GM21528 (cell line): ENCODE results near the gene ANKRD40.

Experiments used
- ATAC-seq: cut with Tn5 transposase; IDR thresholded peaks from one replicate; pipeline ENCODE4 v1.9.1; 2021; ENCODE audit warnings: mild to moderate bottlenecking, moderate library complexity; ENCODE audit not compliant: unreplicated experiment, low FRiP score

Gene ANKRD40

DNA sequence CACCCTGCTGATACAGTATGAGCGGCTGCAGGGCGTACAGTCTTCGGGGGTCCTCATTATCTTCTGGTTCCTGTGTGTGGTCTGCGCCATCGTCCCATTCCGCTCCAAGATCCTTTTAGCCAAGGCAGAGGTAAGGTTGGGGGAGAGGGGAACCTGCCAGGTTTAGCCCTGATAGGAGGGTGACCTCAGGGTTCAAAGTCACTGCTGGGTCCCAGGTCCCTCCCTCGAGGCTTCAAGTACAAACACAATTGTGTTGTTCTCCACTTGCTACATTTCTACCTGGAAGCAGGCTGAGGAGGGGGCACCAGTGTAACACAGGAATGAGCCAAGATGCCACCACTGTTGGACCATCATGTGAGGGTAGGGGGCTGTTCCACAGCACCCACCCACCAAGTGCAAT, 50.7 kb downstream of the ANKRD40 start:
- no peak for ATAC-seq

DNA sequence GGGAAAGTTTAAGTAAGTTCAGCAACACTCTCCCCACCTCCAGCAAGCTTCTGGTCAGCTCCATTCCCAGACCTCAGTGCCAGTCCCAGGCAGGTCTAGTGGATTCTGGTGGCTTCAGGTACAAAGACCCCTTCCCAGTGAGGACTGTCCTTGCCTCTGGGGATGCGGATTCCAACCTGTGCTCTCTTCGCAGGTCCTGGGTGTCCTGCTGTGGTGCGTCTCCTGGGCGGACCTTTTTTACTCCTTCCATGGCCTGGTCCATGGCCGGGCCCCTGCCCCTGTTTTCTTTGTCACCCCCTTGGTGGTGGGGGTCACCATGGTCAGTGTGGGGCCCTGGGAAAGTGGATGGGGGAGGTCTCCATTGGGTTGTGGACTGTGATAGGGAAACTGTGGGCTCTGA, 51.2 kb downstream of the ANKRD40 start:
- ATAC-seq, result no peak

DNA sequence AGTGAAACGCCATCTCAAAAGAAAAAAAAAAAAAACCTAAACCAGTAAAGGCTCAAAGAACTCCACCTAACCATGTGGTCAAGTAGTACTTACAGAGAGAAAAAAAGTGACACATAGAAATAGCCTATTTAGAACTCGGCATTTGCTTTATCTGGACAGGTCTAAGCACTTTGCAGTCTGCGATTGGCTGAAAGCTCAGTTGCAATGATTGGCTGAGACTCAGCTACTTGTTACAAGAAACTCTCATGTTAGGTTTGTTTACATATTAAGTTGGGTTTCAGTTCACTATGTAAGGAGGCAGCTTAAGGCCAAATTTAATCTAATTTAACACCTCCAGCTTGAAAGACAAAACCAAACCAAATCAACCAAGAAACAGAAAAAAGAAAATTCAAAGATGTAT, 54.0 kb downstream of the ANKRD40 start:
- no peak for ATAC-seq

DNA sequence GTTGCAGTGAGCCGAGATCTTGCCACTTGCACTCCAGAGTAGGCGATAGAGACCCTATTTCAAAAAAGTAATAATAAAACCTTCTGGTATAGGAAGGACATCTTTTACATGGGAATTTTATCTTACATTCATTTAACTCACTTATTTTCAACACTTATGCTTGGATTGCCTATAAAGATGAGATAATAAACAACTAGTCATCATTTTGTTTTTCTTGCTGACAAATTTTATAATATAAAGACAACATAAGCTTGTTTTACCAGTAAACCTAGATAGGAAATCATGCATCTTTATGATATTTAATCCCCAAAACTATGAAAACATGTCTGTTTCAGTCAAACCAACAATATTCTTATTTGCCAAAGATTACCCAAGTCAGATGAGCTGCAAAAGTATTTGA, 56.1 kb downstream of the ANKRD40 start:
- ATAC-seq, result no peak

DNA sequence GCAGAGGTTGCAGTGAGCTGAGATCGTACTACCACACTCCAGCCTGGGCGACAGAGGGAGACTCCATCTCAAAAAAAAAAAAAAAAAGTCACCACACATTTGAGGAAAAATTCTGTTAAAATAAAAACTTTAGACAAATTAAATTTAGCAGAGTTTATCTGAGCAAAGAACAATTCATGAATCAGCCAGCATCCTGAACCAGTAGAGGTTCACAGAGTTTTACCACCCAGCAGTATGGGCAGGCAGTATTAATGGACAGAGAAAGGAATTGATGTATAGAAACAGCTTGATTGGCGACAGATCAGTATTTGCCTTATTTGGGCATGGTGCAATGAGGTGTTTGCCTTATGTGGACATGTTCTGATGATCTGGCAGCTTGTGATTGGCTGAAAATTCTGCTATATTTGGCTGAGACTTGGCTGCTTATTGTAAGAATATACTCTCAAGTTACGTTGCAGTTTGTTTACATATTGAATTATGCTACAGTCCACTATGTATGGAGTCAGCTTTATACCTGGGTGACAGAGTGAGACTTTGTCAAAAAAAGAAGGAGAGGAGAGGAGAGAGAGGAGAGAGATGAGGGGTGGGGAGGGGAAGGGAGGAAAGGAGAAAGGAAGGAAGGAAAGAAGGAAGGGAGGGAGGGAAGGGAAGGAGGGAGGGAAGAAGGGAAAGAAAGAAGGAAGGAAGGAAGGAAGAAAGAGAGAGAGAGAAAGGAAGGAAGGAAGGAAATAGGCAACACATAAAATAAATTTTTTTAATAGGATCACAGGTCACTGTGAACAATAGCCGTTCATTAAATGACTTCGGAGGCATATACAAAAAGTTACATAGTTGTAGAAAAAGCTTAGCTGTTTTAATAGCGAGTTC, 58.4 kb downstream of the ANKRD40 start:
- no peak for ATAC-seq

DNA sequence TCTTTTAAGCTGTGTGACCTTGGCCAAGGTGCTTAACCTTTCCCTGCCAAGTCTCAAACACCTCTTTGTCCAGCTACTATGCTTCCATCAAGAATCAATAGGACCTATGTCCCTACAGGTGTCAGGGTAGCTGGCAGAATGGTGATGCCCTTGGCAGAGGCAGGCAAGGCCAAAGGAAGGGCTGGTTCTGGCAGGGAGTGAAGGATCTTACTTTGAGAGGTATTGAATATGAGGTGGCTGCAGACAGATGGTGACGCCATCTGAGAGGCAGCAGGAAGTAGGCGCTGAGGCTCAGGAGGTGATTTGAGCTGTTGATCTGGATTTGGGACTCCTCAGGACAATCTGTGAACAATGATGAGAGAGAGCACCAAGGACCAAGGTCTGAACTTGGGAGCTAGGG, 60.5 kb downstream of the ANKRD40 start:
- ATAC-seq, result no peak

DNA sequence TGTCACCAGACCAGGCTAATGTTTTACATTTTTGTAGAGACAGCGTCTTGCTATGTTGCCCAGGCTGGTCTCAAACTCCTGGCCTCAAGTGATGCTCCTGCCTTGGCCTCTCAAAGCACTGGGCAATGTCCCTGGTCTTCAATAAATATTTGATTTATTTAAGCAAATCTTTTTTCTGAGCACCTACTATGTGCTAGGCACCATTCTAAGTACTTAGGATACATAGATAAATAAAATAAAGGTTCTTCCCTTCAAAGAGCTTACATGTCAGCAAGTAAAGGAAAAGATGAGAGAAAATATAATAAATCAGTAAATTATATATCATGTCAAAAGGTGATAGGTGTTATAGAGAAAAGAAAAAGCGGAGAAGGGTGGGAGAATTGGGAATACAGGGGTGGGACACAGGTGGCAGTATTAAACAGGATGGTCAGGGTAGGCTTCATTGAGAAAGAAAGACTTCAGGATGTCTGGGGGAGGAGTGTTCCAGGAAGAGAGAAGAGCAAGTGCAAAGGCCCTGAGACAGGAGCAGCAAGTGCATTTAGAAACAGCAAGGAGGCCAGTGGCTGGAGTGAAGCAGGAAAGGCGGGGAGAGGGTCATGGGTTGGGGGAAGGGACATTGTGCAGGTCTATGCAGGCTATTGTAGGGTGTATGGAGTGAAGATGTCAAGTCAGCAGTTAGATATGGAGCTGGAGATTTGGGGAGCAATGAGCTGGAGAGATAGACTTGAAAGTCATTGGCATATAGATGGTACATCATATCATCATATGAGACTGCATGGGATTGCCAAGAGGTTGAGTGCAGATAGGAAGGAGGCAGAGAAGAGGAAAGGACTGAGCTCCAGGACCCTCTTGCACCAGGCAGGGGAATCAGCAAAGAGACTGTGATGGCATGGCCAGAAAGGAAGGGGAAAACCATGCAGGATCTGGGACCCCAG, 61.7 kb downstream of the ANKRD40 start:
- no peak for ATAC-seq
